Adrenal gland (tissue), 12 donors: ENCODE data around the gene FNDC3B. TPM values are rescaled to one million over a fixed set of nuclear protein-coding genes. Genes with fewer than 3 reads are reported as not detected.

Source experiments
- DNase-seq, 7 donors: peaks; one replicate each; pipeline ENCODE4 v3.0.0-alpha.2; 2019 to 2020
- H3K27ac ChIP-seq, 5 donors: fragments of 200-600 bp; sonication (generic) in 4 of 5; 1 replicate in 3 of 5; 2 replicates in 2 of 5; pipeline versions ENCODE4 v1.5.1 to v1.8.0; 2016 to 2020; ENCODE audit warnings: mild to moderate bottlenecking in 1 of 5
- H3K27me3 ChIP-seq: fragments of 200-600 bp; 2 replicates; pipeline ENCODE4 v1.8.0; 2021
- H3K36me3 ChIP-seq, 2 donors: fragments of 200-600 bp; replicated peaks in 1 of 2; 1 replicate in 1 of 2; 2 replicates in 1 of 2; pipeline versions ENCODE4 v1.5.1 to v1.8.0; 2018 to 2022
- H3K4me1 ChIP-seq, 2 donors: fragments of 200-600 bp; replicated peaks in 1 of 2; 1 replicate in 1 of 2; 2 replicates in 1 of 2; pipeline versions ENCODE4 v1.5.1 to v1.8.0; 2018 to 2021
- H3K4me3 ChIP-seq, 4 donors: fragments of 200-600 bp; sonication (generic) in 3 of 4; one replicate each; pipeline ENCODE4 v1.5.1; 2016 to 2018
- H3K9me3 ChIP-seq, 3 donors: fragments of 200-600 bp; sonication (generic) in 1 of 3; replicated peaks in 1 of 3; 1 replicate in 2 of 3; 2 replicates in 1 of 3; pipeline versions ENCODE4 v1.5.1 to v1.8.0; 2016 to 2021
- CTCF ChIP-seq, 6 experiments: fragments of 450-650 bp in 4 of 6; fragments of 200-600 bp in 2 of 6; sonication (generic) in 1 of 6; IDR thresholded peaks; 1 replicate in 5 of 6; 2 replicates in 1 of 6; pipeline versions ENCODE4 v1.5.1 to v1.8.0; 2016 to 2021; ENCODE audit warnings: antibody characterized with exemption in 6 of 6, mild to moderate bottlenecking in 2 of 6, moderate library complexity in 1 of 6
- POLR2A ChIP-seq, 2 donors: fragments of 450-650 bp; IDR thresholded peaks; one replicate each; pipeline ENCODE4 v1.6.1; 2017; ENCODE audit warnings: antibody characterized with exemption in 2 of 2, mild to moderate bottlenecking in 2 of 2, moderate library complexity in 1 of 2
- WGBS, 4 donors: extraction: QIAGEN DNeasy Blood & Tissue Kit in 2 of 4; methylation state at CpG; one replicate each; pipeline versions ENCODE4 v1.1.5 to v1.1.7; 2013 to 2017; 5-methylcytosine and 5-hydroxymethylcytosine counted together
- intact Hi-C, 2 donors: fragments of 100-400 bp; cut with DNase I; formaldehyde crosslinking; loops; one replicate each; pipeline versions ENCODE4 v1.14.1 to v1.15.0; 2022 to 2023
- polyA plus RNA-seq, 3 donors: library from polyadenylated mRNA; stranded (reverse); fragments of 200-250 nt in 2 of 3; fragments of 350-450 nt in 1 of 3; fragmentation: Illumina TruSeq in 1 of 3; extraction: RNeasy Lipid Tissue Mini Kit (QIAGEN cat#74804) in 1 of 3; gene quantifications; one replicate each; pipeline ENCODE4 v1.2.3, GENCODE V29; 2013 to 2014
- total RNA-seq, 9 donors: library from RNA; depleted of rRNA in 4 of 9; stranded (reverse); fragments of >200 nt in 4 of 9; fragments of 120-200 nt in 1 of 9; fragmentation: NEBNext Ultra II Directional in 1 of 9; extraction: Animal tissue kit (Norgen Biotek cat#: 25700) in 1 of 9; gene quantifications; one replicate each; pipeline versions ENCODE4 v1.1.0 to v1.2.4, GENCODE V29; 2013 to 2023
- donor health status: healthy with polysubstance abuse.
- donor health status: Bipolar disorder and iron deficiency.
- donor health status: DM: yes; HTN: yes; CAD: no.
- donor health status: DM: no; HTN: no; CAD: no.
- donor health status: DM: no; HTN: no; CAD: no.
- donor health status: DM: yes; HTN: yes; CAD: no.

The FNDC3B gene
- total and polyA plus RNA-seq, 12 donors = 9.9 to 228 (median 105) TPM

- Histone ChIP-seq H3K4me3 (no peak overlapping the region), H3K4me1 (peaks cover 0 to 16% of the 10 kb centered on the region in 2 donors), H3K36me3 (no peaks in the 10 kb centered on the region), H3K27ac (no peak overlapping the region), H3K9me3 (no peaks in the 10 kb centered on the region), H3K27me3 (peaks cover 50% of the 10 kb centered on the region)
- no peak for DNase-seq
- intact Hi-C loops = no loop called here
- TF ChIP-seq CTCF (IDR thresholded peaks at IDR 0.05) (no peak), POLR2A (IDR thresholded peaks at IDR 0.05) (no peak)
- 51 to 71% (median 61%) methylated on average over 3 of the region's 3 CpGs for WGBS, 4 donors
Observed at GRCh38 chr3:172446198-172446597, 406.8 kb downstream of the FNDC3B start.

GRCh38 chr3:172447611-172448579 lies 408.5 kb downstream of the FNDC3B start, which contains the start of gene GHSR:
Gene GHSR, minus strand, starts transcription at chr3:172448456. Its CDS starts 43 bp downstream, at chr3:172448413.
- Histone ChIP-seq H3K4me3 (no peak within 1 kb of the TSS), H3K36me3 (no peaks in the 10 kb centered on the region), H3K4me1 (peaks cover 0 to 16% of the 10 kb centered on the region in 2 donors), H3K9me3 (no peaks in the 10 kb centered on the region), H3K27me3 (peaks cover 57% of the 10 kb centered on the region), H3K27ac (no peak within 1 kb of the TSS)
- 8 to 10% (median 9%) methylated on average over 47 to 76 of the region's 76 CpGs for WGBS, 4 donors
- no peak for DNase-seq
- intact Hi-C loops = no loop called here
- TF ChIP-seq POLR2A (IDR thresholded peaks at IDR 0.05) (no peak), CTCF (IDR thresholded peaks at IDR 0.05) (no peak)

GRCh38 chr3:172448661-172449465 lies 409.5 kb downstream of the FNDC3B start:
- Histone ChIP-seq H3K36me3 (no peaks in the 10 kb centered on the region), H3K9me3 (no peaks in the 10 kb centered on the region), H3K27ac (no peak overlapping the region), H3K27me3 (peaks cover 57% of the 10 kb centered on the region), H3K4me3 (no peak overlapping the region), H3K4me1 (peaks cover 0 to 16% of the 10 kb centered on the region in 2 donors)
- 6 to 10% (median 7%) methylated on average over 30 to 43 of the region's 43 CpGs for WGBS, 4 donors
- intact Hi-C loops = no loop called here
- TF ChIP-seq POLR2A (IDR thresholded peaks at IDR 0.05) (no peak), CTCF (IDR thresholded peaks at IDR 0.05) (no peak)
- no peak for DNase-seq
